ENCODE data around the gene UBASH3A. TPM values are rescaled to one million over a fixed set of nuclear protein-coding genes. Genes with fewer than 3 reads are reported as not detected.

UBASH3A gene
- total and polyA plus RNA-seq, 9 donors = 0.15 to 0.85 (median 0.24) TPM; not detected in 2

DNA sequence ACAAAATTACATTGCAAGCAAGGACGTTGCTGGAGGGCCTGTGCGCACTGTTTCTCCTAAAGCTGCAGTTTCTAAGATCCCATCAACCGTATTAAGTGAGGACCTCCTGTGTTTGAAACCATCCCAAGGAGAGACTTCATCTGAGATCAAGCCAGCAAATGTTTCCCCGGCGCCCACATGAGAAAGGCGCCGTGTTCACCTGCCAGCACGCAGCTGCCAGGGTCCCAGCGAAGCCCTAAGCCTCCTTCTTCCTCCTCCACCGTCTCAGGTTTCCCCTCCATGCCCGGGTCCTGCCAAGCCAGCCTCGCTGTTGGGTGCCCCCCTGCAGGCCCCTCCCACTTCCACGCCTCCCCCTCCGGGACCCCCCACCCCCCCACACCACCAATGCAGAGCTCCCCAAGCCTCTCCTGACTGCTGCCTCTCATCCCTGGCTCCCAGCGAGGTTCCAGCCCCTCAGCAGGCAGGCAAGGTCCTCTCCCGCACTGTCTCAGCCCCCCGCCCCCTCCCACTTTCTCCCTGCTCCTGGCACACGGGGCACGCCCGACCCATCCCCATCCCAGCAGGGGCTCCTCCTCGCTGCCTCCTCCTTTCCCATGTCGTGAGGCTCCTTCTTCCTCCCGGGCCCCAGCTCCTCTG lies 28.7 kb upstream of the UBASH3A start:
- no peaks in the 10 kb centered on the region for H3K4me1 ChIP-seq (ENCODE audit: insufficient read depth)
- H3K27me3 ChIP-seq = no peaks in the 10 kb centered on the region
- H3K9me3 ChIP-seq = no peaks in the 10 kb centered on the region
- H3K4me3 ChIP-seq = no peak overlapping the region
- intact Hi-C loops (cut with DNase I) = no loop called here
- TF ChIP-seq, protein P1, sequence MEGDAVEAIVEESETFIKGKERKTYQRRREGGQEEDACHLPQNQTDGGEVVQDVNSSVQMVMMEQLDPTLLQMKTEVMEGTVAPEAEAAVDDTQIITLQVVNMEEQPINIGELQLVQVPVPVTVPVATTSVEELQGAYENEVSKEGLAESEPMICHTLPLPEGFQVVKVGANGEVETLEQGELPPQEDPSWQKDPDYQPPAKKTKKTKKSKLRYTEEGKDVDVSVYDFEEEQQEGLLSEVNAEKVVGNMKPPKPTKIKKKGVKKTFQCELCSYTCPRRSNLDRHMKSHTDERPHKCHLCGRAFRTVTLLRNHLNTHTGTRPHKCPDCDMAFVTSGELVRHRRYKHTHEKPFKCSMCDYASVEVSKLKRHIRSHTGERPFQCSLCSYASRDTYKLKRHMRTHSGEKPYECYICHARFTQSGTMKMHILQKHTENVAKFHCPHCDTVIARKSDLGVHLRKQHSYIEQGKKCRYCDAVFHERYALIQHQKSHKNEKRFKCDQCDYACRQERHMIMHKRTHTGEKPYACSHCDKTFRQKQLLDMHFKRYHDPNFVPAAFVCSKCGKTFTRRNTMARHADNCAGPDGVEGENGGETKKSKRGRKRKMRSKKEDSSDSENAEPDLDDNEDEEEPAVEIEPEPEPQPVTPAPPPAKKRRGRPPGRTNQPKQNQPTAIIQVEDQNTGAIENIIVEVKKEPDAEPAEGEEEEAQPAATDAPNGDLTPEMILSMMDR (IDR thresholded peaks at IDR 0.05) = no peak
- TF ChIP-seq POLR2A (IDR thresholded peaks at IDR 0.05) = no peak
- no peak for DNase-seq
- no peak overlapping the region for H3K27ac ChIP-seq
- WGBS, 3 donors = 12 to 20% (median 20%) methylated on average over 21 to 23 of the region's 23 CpGs
- no peaks in the 10 kb centered on the region for H3K36me3 ChIP-seq

DNA sequence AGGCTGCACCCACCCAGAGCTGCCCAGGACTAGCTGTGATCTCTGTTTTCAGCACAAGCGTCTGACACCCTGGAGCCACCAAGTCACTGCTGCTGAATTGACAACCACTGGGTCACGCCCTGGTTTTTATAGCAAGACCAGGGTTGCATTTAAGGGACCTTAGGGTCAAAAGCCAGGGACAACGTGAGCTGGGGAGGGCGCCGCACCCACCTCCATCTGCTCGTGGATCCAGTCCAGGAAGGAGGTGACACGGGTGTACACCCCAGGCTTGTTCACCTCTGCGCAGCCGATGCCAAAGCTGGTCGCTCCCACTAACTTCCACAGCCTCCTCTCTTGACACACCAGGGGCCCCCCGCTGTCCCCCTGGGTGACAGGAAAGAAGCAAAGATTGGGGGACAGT lies 28.2 kb upstream of the UBASH3A start:
- Histone ChIP-seq H3K36me3 (no peaks in the 10 kb centered on the region), H3K4me1 (ENCODE audit: insufficient read depth) (no peaks in the 10 kb centered on the region), H3K27me3 (no peaks in the 10 kb centered on the region), H3K4me3 (no peak overlapping the region), H3K27ac (no peak overlapping the region), H3K9me3 (no peaks in the 10 kb centered on the region)
- TF ChIP-seq EP300 (IDR thresholded peaks at IDR 0.05) (no peak), POLR2A (IDR thresholded peaks at IDR 0.05) (no peak)
- TF ChIP-seq, protein P1 (IDR thresholded peaks at IDR 0.05) = no peak
- DNase-seq = no peak
- intact Hi-C loops (cut with DNase I) = no loop called here
- 58 to 67% (median 63%) methylated on average over 11 of the region's 11 CpGs for WGBS, 3 donors

DNA sequence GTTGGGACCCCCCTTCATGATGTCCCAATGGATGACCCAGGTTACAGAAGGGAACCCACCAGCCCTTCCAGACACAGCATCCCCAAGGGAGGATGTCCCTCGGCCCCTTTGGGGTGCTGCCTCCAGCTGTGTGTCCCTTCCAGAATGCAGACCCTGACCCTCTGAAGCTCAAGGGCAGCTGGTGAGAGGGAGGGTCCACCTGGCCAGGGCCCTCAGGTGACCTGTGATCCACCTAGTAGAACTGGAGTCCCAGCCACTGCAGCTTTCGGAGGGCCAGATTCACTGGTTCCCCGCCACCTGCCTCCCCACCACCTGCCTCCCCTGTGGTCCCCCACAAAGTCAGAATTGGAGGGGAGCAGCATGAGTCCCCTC lies 27.8 kb upstream of the UBASH3A start:
- Histone ChIP-seq H3K36me3 (no peaks in the 10 kb centered on the region), H3K4me3 (no peak overlapping the region), H3K27ac (no peak overlapping the region), H3K9me3 (no peaks in the 10 kb centered on the region), H3K27me3 (no peaks in the 10 kb centered on the region), H3K4me1 (ENCODE audit: insufficient read depth) (no peaks in the 10 kb centered on the region)
- 57 to 79% (median 74%) methylated on average over 3 of the region's 3 CpGs for WGBS, 3 donors
- intact Hi-C loops (cut with DNase I) = no loop called here
- DNase-seq = no peak
- no peak for TF ChIP-seq EP300 (IDR thresholded peaks at IDR 0.05)
- TF ChIP-seq, protein P1 (IDR thresholded peaks at IDR 0.05) = no peak
- TF ChIP-seq POLR2A (IDR thresholded peaks at IDR 0.05) = no peak

DNA sequence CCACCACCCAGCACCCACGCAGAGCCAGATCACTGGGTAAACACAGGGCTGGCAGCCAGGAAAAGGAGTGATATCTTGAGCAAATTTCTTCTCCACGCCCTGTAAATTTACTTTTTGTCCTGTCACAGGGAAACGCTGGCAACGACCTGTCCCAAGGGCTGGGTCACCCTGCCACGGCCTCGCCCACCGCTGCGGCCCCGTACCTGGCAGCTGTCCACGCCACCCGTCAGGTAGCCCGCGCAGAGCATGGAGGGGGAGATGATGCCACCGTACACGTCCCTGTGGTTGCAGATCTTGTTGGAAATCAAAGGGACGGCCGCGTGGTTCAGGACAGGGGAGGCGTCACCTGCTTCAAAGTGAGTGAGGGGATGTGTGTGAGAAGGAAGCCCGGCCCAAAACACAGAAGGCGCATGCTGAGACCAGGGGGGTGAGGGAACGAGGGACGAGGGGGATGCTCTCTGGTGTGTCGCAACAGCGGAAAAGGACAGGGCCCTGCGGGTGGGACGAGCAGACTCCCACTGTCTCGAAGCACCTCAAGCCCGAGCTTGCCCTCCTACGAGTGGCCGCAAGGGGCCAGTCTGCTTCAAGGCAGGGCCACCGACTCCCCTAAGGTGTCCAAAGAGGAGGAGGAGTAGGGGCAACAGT lies 27.2 kb upstream of the UBASH3A start:
- intact Hi-C loops (cut with DNase I) = no loop called here
- WGBS, 3 donors = 66 to 70% (median 67%) methylated on average over 32 of the region's 32 CpGs
- no peak for TF ChIP-seq EP300 (IDR thresholded peaks at IDR 0.05)
- TF ChIP-seq POLR2A (IDR thresholded peaks at IDR 0.05) = no peak
- TF ChIP-seq, protein P1 (IDR thresholded peaks at IDR 0.05) = no peak

More for the DNA sequence above, 27.2 kb upstream of the UBASH3A start:
- no peak overlapping the region for H3K4me3 ChIP-seq
- no peaks in the 10 kb centered on the region for H3K27me3 ChIP-seq
- no peaks in the 10 kb centered on the region for H3K4me1 ChIP-seq (ENCODE audit: insufficient read depth)
- no peak overlapping the region for H3K27ac ChIP-seq
- no peak for DNase-seq
- no peaks in the 10 kb centered on the region for H3K9me3 ChIP-seq
- H3K36me3 ChIP-seq = no peaks in the 10 kb centered on the region
